Hippocampal formation (tissue), 2 donors: ENCODE measurements around the gene CALCOCO2.

Source experiments
- DNase-seq, 2 donors: peaks; one replicate each; lab custom pipeline; 2025; lab: John Stamatoyannopoulos, UW

The CALCOCO2 gene

GRCh38 chr17:48873696-48874443, 43.0 kb downstream of the CALCOCO2 start:
- no peak for DNase-seq

- DNase-seq = peak; percentile 18 to 56
Observed at GRCh38 chr17:48878920-48879898, 48.4 kb downstream of the CALCOCO2 start.

GRCh38 chr17:48882272-48882671, 51.4 kb downstream of the CALCOCO2 start:
- DNase-seq = no peak

GRCh38 chr17:48883171-48883570, 52.3 kb downstream of the CALCOCO2 start:
- no peak for DNase-seq

GRCh38 chr17:48890086-48890485, 59.3 kb downstream of the CALCOCO2 start:
- no peak for DNase-seq

- DNase-seq = no peak
Observed at GRCh38 chr17:48892940-48893645, 62.3 kb downstream of the CALCOCO2 start.

- DNase-seq = no peak
Observed at GRCh38 chr17:48893646-48894508, 63.0 kb downstream of the CALCOCO2 start.

- DNase-seq = no peak
Observed at GRCh38 chr17:48894886-48895285, 64.1 kb downstream of the CALCOCO2 start.

- no peak for DNase-seq
Observed at GRCh38 chr17:48901241-48901640, 70.4 kb downstream of the CALCOCO2 start.

GRCh38 chr17:48903401-48903800, 72.6 kb downstream of the CALCOCO2 start:
- no peak for DNase-seq

GRCh38 chr17:48904428-48904827, 73.6 kb downstream of the CALCOCO2 start:
- no peak for DNase-seq

- no peak for DNase-seq
Observed at GRCh38 chr17:48905987-48906515, 75.2 kb downstream of the CALCOCO2 start.

GRCh38 chr17:48907713-48908046, 76.8 kb downstream of the CALCOCO2 start:
- DNase-seq = no peak

- DNase-seq = peak; percentile 92 to 97
Observed at GRCh38 chr17:48908047-48908843, 77.4 kb downstream of the CALCOCO2 start, which contains the start of gene UBE2Z. Gene UBE2Z (plus strand): TSS chr17:48908407. CDS start chr17:48908504, 97 bp downstream.

GRCh38 chr17:48908853-48909394, 78.1 kb downstream of the CALCOCO2 start:
- no peak for DNase-seq

GRCh38 chr17:48909783-48910182, 78.9 kb downstream of the CALCOCO2 start:
- DNase-seq = no peak

- peak in 1 of 2 donors; percentile 60 for DNase-seq
Observed at GRCh38 chr17:48910370-48910769, 79.5 kb downstream of the CALCOCO2 start.

- DNase-seq = no peak
Observed at GRCh38 chr17:48912476-48912875, 81.6 kb downstream of the CALCOCO2 start.
